GM06990 (cell line): ENCODE measurements around the gene VPS52.

ENCODE experiments used
- DNase-seq: peaks from one replicate; pipeline ENCODE4 v3.0.0-alpha.2; 2011; ENCODE audit not compliant: insufficient read length; ENCODE audit errors: extremely low read depth
- H3K27me3 ChIP-seq: replicated peaks from 2 replicates; pipeline ENCODE4 v1.6.0; 2011; ENCODE audit warnings: low read length; ENCODE audit not compliant: control insufficient read depth, insufficient read depth
- H3K36me3 ChIP-seq: 2 replicates; pipeline ENCODE4 v1.5.1; 2011; ENCODE audit warnings: low read length; ENCODE audit not compliant: control insufficient read depth, insufficient read depth
- H3K4me3 ChIP-seq: replicated peaks from 2 replicates; pipeline ENCODE4 v1.5.1; 2011; ENCODE audit warnings: low read depth, mild to moderate bottlenecking, control low read depth, low read length
- TF ChIP-seq, protein P1 (sequence below): IDR thresholded peaks from 2 replicates; pipeline ENCODE4 v1.5.1; 2011; ENCODE audit warnings: low read length, control low read depth, mild to moderate bottlenecking, inconsistent platforms; ENCODE audit not compliant: insufficient read depth, poor library complexity, severe bottlenecking

The VPS52 gene

DNA sequence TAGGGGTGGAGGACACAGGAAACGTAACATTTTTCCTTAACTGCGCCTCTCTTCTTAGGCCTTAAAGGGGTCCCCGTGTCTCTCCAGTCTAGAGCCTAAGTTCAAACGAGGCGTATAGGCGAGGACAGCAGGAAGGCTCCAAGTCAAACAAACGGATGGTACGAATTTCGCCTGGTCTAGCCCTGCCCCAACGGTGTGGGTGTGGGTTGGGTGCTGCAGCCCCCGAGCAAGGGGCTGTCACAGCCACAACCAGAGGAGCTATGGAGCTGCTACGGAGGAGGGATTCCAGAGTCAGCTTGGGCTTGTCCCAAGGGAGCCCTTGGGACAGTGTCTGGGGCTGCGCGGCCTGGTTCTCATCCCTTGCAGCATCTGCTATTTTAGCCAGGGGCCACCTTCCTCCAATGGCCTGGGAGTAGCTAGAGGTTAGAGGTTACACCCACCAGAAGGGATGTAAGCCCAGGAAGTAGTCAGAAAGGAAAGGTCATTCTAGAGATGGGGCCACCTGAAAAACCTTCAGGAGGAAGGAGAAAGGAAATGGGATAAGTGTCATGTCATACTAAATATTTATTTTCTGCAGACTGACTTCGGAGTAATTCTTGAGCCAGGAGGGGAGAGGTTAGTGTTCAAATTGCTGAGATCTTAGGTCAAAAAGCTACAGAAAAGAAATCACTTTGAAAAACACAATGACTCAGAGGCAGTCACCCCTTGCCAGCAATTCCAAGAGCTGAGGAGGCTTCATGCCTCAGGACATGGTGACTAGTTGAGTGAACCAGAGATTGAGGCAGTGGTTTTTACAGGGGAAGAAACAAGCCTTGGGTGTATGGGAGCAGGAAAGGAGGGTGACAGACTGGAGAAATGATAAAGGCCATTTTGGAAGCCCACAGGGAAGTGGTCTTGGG lies 21.7 kb downstream of the VPS52 start:
- Histone ChIP-seq H3K36me3 (peaks cover 2% of the 10 kb centered on the region), H3K4me3 (peak overlapping the region; percentile 92), H3K27me3 (no peaks in the 10 kb centered on the region)
- TF ChIP-seq, protein P1, sequence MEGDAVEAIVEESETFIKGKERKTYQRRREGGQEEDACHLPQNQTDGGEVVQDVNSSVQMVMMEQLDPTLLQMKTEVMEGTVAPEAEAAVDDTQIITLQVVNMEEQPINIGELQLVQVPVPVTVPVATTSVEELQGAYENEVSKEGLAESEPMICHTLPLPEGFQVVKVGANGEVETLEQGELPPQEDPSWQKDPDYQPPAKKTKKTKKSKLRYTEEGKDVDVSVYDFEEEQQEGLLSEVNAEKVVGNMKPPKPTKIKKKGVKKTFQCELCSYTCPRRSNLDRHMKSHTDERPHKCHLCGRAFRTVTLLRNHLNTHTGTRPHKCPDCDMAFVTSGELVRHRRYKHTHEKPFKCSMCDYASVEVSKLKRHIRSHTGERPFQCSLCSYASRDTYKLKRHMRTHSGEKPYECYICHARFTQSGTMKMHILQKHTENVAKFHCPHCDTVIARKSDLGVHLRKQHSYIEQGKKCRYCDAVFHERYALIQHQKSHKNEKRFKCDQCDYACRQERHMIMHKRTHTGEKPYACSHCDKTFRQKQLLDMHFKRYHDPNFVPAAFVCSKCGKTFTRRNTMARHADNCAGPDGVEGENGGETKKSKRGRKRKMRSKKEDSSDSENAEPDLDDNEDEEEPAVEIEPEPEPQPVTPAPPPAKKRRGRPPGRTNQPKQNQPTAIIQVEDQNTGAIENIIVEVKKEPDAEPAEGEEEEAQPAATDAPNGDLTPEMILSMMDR = no peak
- no peak for DNase-seq

DNA sequence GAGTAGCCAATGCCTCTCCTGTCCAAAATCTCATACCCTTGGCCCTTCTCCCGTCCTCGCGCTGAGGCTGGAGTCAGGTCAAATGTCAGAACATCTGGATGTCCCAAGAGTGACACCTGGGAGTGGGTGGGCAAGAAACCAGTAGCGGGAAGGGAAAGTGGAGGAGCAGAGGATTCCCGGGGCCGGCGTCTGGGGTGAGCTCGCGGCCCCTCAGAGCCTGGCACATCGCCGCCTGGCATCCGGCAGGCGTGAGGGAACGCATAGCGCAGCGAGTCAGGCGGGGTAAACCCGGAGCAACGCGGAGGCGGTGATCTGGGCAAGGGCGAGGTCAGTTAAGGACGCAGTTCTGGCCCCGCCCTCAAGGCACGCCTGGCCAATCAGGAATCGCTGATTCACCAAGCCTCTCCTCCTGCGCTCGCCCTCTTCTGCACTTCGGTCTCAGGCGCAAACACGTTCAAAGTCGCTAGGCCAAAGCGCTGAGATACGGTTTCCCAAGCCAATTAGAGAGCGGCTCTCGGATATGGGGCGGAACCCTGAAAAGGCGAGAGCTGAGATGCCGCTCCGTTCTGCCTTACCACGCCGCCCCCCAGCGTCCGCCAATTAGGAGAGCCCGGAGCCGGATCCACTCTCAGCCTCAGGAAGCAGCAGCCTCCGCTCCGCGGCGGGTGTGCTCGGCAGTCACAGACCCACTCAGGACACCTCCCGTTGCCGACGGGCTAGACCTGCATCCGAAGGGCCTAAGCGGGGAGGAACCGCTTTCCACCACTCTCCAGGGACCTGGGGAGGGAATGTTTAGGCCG lies 22.5 kb downstream of the VPS52 start:
- H3K27me3 ChIP-seq = no peaks in the 10 kb centered on the region
- H3K4me3 ChIP-seq = peak overlapping the region; percentile 92
- DNase-seq = peak; percentile 95
- H3K36me3 ChIP-seq = peaks cover 2% of the 10 kb centered on the region
- TF ChIP-seq, protein P1 = no peak

DNA sequence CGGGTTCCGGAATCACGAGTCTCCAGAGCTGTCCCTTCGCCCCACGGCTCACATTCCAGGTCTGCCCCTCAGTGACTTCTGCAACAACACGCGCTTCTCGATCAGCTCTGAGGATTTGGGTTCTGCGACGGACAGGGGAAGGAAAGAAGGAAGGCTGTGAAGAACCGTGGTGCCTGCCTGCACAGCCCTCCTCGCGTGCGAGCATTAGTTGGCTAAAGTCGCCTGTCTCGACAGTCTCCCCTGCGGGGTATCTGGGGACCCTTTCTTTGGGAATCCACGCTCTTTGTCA lies 23.1 kb downstream of the VPS52 start:
- peak overlapping the region; percentile 92 for H3K4me3 ChIP-seq
- DNase-seq = no peak
- TF ChIP-seq, protein P1 = no peak
- no peaks in the 10 kb centered on the region for H3K27me3 ChIP-seq
- peaks cover 2% of the 10 kb centered on the region for H3K36me3 ChIP-seq

DNA sequence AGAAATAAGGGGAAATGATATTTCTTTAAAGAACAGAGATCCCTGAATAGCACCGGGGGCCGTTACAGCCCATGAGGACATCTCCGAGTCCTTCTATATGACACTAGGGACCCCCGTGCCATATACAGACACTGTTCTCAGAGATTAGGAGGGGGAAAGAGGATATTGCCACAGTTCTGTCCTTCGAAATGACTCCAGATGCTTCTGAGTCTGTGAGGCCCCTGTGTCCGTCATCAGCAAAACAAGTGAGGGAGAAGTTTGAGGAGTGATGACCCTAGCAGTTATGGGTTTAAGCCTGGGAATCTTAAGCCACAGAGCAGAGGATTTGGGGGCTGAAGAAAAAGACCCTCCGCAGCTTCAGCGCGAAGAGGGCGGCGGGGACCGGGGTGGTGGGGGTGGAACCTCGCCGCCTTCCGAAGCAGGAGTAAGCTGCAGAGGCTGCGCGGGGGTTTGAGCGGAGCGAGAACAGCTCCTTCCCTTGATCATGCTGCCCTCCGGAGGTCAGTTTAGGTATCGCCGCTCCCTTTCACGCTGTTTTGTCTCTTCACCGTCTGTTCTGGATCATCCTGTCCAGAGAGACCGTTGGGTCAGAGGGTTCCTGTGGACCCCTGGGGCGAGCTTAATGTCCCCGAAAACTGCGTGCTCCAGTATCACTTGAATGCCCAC lies 23.6 kb downstream of the VPS52 start:
- TF ChIP-seq, protein P1 = peak; percentile 92
- H3K27me3 ChIP-seq = no peaks in the 10 kb centered on the region
- DNase-seq = peak; percentile 82
- peaks cover 2% of the 10 kb centered on the region for H3K36me3 ChIP-seq
- H3K4me3 ChIP-seq = peak overlapping the region; percentile 92

DNA sequence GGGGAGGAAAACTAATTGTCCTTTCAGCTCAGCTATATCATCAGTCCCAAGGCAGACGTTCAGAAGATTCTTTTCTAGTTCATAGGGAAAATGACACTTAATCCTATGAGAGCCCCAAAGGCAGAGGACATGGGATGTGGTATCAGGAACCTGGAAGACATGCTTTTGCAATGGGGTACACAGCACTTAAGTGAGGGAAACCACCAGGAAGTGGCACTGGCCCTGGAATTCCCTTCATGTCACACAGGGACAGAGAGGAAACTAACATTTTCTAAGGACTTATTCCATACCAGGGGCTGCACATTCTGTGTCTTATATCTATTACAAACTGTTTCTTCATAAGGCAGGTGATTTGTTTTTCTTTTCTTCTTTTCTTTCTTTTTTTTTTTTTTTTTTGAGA lies 28.2 kb downstream of the VPS52 start:
- TF ChIP-seq, protein P1 = no peak
- H3K27me3 ChIP-seq = no peaks in the 10 kb centered on the region
- no peak overlapping the region for H3K4me3 ChIP-seq
- no peak for DNase-seq
- no peaks in the 10 kb centered on the region for H3K36me3 ChIP-seq
